PFSK-1 (cell line): ENCODE results near the gene AOPEP.

Source experiments
- FOXP2 ChIP-seq: optimal IDR thresholded peaks from 2 replicates; pipeline ENCODE3; 2011; ENCODE audit warnings: borderline replicate concordance, control low read depth, inconsistent platforms; ENCODE audit not compliant: insufficient read depth; ENCODE audit errors: extremely low read length, extremely low read depth
- POLR2AphosphoS5 ChIP-seq: IDR thresholded peaks from 2 replicates; pipeline ENCODE4 v1.6.1; 2012; ENCODE audit warnings: low read depth, mild to moderate bottlenecking, control low read depth, low read length, moderate library complexity
- REST ChIP-seq, 2 experiments: IDR thresholded peaks; 2 replicates each; pipeline versions ENCODE4 v1.6.1 to v1.8.0; 2011 to 2012; ENCODE audit warnings: low read depth in 2 of 2, low read length in 2 of 2, control low read depth in 1 of 2, inconsistent platforms in 1 of 2, mild to moderate bottlenecking in 1 of 2, moderate library complexity in 1 of 2; ENCODE audit not compliant: insufficient read depth in 1 of 2
- SIN3A ChIP-seq: IDR thresholded peaks from 2 replicates; pipeline ENCODE4 v1.6.1; 2012; ENCODE audit warnings: mild to moderate bottlenecking, low read length, moderate library complexity, borderline replicate concordance; ENCODE audit not compliant: insufficient read depth
- TAF1 ChIP-seq: IDR thresholded peaks from 2 replicates; pipeline ENCODE4 v1.6.1; 2012; ENCODE audit warnings: low read length, control low read depth, borderline replicate concordance; ENCODE audit not compliant: insufficient read depth

Gene AOPEP

GRCh38 chr9:94870793-94871558 is 144.5 kb downstream of the AOPEP start:
- TF ChIP-seq SIN3A, result no peak
- TF ChIP-seq FOXP2, result no peak
- TF ChIP-seq POLR2AphosphoS5, result no peak
- TF ChIP-seq REST (IDR thresholded peaks at IDR 0.05; ENCODE audit: insufficient read depth in 1 of 2, low read depth in 2 of 2, low read length in 2 of 2), result no peak
- no peak for TF ChIP-seq TAF1

GRCh38 chr9:94872083-94872833 is 145.8 kb downstream of the AOPEP start:
- no peak for TF ChIP-seq POLR2AphosphoS5
- TF ChIP-seq FOXP2, result no peak
- TF ChIP-seq REST (IDR thresholded peaks at IDR 0.05; ENCODE audit: insufficient read depth in 1 of 2, low read depth in 2 of 2, low read length in 2 of 2), result no peak

DNA sequence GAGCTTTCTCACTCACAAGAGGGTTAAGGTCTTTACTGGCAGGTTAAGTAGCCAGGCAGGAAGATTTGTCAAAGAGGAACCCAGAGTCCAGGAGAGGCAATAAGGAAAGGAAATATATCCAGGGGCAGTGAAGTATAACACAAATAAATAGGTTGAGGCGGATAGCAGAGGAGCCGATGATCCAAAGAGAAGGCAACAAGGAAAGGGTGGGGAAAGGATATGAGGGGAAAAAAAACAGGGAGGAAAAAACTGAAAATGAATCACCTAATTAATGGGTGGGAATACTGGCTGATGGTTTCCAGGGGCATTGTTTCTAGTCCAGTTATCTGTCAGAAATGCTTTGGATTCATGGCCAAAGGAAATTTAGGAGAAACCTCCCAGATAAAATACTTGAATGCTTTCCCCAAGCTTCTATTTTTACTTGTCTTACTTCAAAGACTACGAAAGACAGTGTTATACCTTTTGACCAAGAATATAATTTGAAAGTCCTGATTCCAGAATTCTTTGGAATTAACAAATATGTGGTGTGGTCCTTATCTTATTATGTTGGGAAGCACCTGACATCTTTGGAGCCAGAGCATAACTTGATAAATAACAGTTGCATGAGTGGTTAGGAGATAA is 146.5 kb downstream of the AOPEP start:
- TF ChIP-seq SIN3A (no peak), REST (IDR thresholded peaks at IDR 0.05; ENCODE audit: insufficient read depth in 1 of 2, low read depth in 2 of 2, low read length in 2 of 2) (no peak), POLR2AphosphoS5 (no peak), TAF1 (no peak), FOXP2 (no peak)

DNA sequence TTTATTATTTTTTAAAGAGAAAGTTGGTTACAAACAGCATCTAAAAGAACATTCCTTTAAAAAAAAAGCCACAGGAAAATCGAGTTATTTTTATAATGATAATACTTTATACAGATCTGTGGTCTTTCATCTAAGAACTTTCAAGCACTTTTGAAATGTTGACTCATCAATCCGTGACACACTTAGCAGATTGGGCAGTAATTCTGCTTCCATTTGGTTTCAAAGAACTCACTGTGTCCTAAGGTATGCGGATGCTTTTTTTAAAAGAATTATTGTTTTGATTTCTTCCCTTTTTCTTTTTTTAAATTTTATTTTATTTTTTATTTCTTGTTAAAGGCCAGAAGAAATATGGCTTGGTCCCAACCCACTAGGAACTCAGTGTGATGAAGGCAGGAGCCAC is 147.8 kb downstream of the AOPEP start:
- no peak for TF ChIP-seq POLR2AphosphoS5
- no peak for TF ChIP-seq SIN3A
- TF ChIP-seq REST (IDR thresholded peaks at IDR 0.05; ENCODE audit: insufficient read depth in 1 of 2, low read depth in 2 of 2, low read length in 2 of 2), result no peak
- TF ChIP-seq FOXP2, result no peak
- no peak for TF ChIP-seq TAF1
